ENCODE results near the gene NUTF2.

Gene NUTF2

GRCh38 chr16:67805718-67806427, 40.9 kb upstream of the NUTF2 start:
- peak overlapping the region; percentile 89 for H3K4me3 ChIP-seq (ENCODE audit: control insufficient read depth, low read depth, low read length)
- DNase-seq (ENCODE audit: low read depth): no peak
- TF ChIP-seq CTCF (IDR thresholded peaks at IDR 0.05; ENCODE audit: control insufficient read depth, insufficient read depth, low read depth, low read length, missing control alignments): no peak

GRCh38 chr16:67806428-67807147, 40.1 kb upstream of the NUTF2 start, which contains the start of the genes RANBP10 and TSNAXIP1:
Gene RANBP10, minus strand, starts transcription at chr16:67806560. Its CDS starts 24 bp downstream, at chr16:67806536.
Gene TSNAXIP1, plus strand, starts transcription at chr16:67806889. Its CDS starts 261 bp downstream, at chr16:67807150.
- H3K4me3 ChIP-seq (ENCODE audit: control insufficient read depth, low read depth, low read length): peak within 1 kb of the TSS; percentile 89
- no peak for TF ChIP-seq CTCF (IDR thresholded peaks at IDR 0.05; ENCODE audit: control insufficient read depth, insufficient read depth, low read depth, low read length, missing control alignments)
- DNase-seq (ENCODE audit: low read depth): peak; percentile 96

GRCh38 chr16:67807148-67807682, 39.5 kb upstream of the NUTF2 start:
- peak; percentile 28 for TF ChIP-seq CTCF (IDR thresholded peaks at IDR 0.05; ENCODE audit: control insufficient read depth, insufficient read depth, low read depth, low read length, missing control alignments)

GRCh38 chr16:67811899-67812298, 34.8 kb upstream of the NUTF2 start:
- H3K4me3 ChIP-seq (ENCODE audit: control insufficient read depth, low read depth, low read length): no peak overlapping the region
- no peak for DNase-seq (ENCODE audit: low read depth)
- TF ChIP-seq CTCF (IDR thresholded peaks at IDR 0.05; ENCODE audit: control insufficient read depth, insufficient read depth, low read depth, low read length, missing control alignments): no peak

More at GRCh38 chr16:67807148-67807682, 39.5 kb upstream of the NUTF2 start:
- H3K4me3 ChIP-seq (ENCODE audit: control insufficient read depth, low read depth, low read length): peak overlapping the region; percentile 89
- no peak for DNase-seq (ENCODE audit: low read depth)

GRCh38 chr16:67814567-67814966, 32.2 kb upstream of the NUTF2 start:
- no peak for TF ChIP-seq CTCF (IDR thresholded peaks at IDR 0.05; ENCODE audit: control insufficient read depth, insufficient read depth, low read depth, low read length, missing control alignments)
- DNase-seq (ENCODE audit: low read depth): no peak
- H3K4me3 ChIP-seq (ENCODE audit: control insufficient read depth, low read depth, low read length): no peak overlapping the region

- no peak for DNase-seq (ENCODE audit: low read depth)
- no peak overlapping the region for H3K4me3 ChIP-seq (ENCODE audit: control insufficient read depth, low read depth, low read length)
- TF ChIP-seq CTCF (IDR thresholded peaks at IDR 0.05; ENCODE audit: control insufficient read depth, insufficient read depth, low read depth, low read length, missing control alignments): no peak
Measured at GRCh38 chr16:67820608-67821259, 26.0 kb upstream of the NUTF2 start.

Data from AG09309 (cell line).